ENCODE results near the gene CLDN25. TPM values are rescaled to one million over a fixed set of nuclear protein-coding genes. Genes with fewer than 3 reads are reported as not detected.
A peak's percentile ranks its signal among the peaks of the same experiment; 100 is the strongest.
"Not testable (repeated sequence)": the region's sequence is repeated elsewhere in the genome, so short reads cannot be mapped to it uniquely, and the experiment has no call there.

CLDN25 gene
- total RNA-seq, 3 donors from 2014 or later = not detected

DNA sequence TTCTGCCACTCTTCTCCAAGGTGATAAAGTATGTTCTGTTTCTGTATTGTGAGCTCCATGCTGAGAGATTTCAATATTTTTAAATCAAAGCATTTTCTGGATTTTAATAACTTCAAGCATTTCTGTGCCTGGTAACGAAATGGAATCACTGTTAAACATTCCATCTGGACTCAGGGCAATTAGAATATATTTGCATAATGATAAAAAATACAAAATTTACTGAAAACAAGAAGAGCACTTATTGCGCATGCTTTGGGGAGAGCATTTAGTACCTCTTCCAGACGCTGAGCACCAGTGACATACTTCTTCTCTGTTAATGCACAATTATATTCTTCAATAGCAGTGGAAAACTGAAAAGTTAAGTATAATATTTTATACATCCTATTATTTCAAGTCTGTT lies 19.4 kb upstream of the CLDN25 start:
- TF ChIP-seq, protein P1, sequence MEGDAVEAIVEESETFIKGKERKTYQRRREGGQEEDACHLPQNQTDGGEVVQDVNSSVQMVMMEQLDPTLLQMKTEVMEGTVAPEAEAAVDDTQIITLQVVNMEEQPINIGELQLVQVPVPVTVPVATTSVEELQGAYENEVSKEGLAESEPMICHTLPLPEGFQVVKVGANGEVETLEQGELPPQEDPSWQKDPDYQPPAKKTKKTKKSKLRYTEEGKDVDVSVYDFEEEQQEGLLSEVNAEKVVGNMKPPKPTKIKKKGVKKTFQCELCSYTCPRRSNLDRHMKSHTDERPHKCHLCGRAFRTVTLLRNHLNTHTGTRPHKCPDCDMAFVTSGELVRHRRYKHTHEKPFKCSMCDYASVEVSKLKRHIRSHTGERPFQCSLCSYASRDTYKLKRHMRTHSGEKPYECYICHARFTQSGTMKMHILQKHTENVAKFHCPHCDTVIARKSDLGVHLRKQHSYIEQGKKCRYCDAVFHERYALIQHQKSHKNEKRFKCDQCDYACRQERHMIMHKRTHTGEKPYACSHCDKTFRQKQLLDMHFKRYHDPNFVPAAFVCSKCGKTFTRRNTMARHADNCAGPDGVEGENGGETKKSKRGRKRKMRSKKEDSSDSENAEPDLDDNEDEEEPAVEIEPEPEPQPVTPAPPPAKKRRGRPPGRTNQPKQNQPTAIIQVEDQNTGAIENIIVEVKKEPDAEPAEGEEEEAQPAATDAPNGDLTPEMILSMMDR (IDR thresholded peaks at IDR 0.05) = no peak
- intact Hi-C loops (cut with DNase I, micrococcal nuclease) = no loop called here
- DNase-seq (no peak), ATAC-seq (no peak)
- no peak overlapping the region for H3K4me3 ChIP-seq
- H3K4me1 ChIP-seq (ENCODE audit: low read depth) = no peaks in the 10 kb centered on the region
- H3K36me3 ChIP-seq (ENCODE audit: low read depth) = no peaks in the 10 kb centered on the region
- no peaks in the 10 kb centered on the region for H3K9me3 ChIP-seq

DNA sequence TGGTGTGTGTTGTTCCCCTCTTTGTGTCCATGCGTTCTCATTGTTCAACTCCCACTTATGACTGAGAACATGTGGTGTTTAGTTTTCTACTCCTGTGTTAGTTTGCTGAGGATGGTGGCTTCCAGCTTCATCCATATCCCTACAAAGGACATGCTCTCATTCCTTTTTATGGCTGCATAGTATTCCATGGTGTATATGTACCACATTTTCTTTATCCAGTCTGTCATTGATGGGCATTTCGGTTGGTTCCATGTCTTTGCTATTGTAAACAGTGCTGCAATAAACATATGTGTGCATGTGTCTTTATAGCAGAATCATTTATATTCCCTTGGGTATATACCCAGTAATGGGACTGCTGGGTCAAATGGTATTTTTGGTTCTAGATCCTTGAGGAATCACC lies 16.6 kb upstream of the CLDN25 start:
- intact Hi-C loops (cut with DNase I, micrococcal nuclease); H3K36me3 ChIP-seq (ENCODE audit: low read depth); ATAC-seq; H3K9me3 ChIP-seq; H3K4me3 ChIP-seq; H3K4me1 ChIP-seq (ENCODE audit: low read depth); DNase-seq: not testable (repeated sequence)

DNA sequence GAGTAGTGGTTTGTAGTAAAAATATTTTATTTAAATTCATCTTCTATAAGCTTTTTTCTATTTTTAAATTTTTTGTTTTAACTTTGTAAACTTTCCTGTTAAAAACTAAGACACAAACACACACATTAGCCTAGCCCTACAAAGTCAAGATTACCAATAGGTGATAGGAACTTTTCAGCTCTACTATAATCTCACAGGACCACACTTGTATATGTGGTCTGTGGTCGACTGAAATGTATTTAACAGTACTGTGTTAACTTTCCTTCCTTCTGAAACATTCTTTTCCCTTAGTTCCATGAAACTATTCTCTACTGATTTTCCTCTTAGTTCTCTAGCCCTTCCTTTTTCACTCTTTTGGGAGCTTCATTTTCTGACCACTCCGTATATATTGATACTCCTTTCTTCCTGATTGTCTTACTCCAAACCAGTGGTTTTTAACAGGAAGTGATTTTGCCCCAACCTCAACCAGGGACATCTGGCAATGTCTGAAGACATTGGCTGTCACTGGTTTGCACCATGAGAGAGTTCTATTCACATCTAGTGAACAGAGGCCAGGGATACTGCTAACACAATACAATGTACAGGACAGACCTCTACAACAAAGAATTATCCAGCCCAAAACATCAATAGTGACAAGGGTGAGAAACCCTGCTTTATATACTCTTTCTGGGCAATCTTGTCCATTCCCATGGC lies 14.9 kb upstream of the CLDN25 start:
- intact Hi-C loops (cut with DNase I, micrococcal nuclease) = no loop called here
- TF ChIP-seq, protein P1 (IDR thresholded peaks at IDR 0.05) = no peak
- no peaks in the 10 kb centered on the region for H3K36me3 ChIP-seq (ENCODE audit: low read depth)
- no peak for ATAC-seq
- no peaks in the 10 kb centered on the region for H3K4me1 ChIP-seq (ENCODE audit: low read depth)
- no peaks in the 10 kb centered on the region for H3K9me3 ChIP-seq
- no peak for DNase-seq
- no peak overlapping the region for H3K4me3 ChIP-seq

DNA sequence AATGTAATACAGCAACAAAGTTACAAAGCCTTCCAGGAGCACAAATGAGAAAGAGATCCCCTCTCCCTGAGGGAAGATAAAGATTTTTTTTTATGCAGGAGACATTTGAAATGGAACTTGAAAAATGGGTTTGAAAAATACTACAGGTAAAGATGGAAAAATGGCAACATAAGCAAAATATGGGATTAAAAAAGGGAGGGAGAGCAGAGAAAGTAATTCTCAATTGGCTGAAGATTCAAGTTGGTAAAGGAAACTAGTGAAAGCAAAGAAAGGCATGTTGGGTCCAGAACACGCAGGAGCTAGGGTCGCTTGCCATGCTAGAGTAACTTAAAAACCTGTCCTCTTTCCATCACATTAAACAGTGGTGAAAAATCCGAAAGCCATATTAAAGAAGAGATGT lies 7.6 kb upstream of the CLDN25 start:
- Histone ChIP-seq H3K4me1 (ENCODE audit: low read depth) (peaks cover 11% of the 10 kb centered on the region), H3K9me3 (no peaks in the 10 kb centered on the region), H3K36me3 (ENCODE audit: low read depth) (peaks cover 5% of the 10 kb centered on the region), H3K4me3 (no peak overlapping the region)
- no peak for DNase-seq
- intact Hi-C loops (cut with DNase I, micrococcal nuclease) = no loop called here
- TF ChIP-seq, protein P1 (IDR thresholded peaks at IDR 0.05) = no peak
- ATAC-seq = no peak

DNA sequence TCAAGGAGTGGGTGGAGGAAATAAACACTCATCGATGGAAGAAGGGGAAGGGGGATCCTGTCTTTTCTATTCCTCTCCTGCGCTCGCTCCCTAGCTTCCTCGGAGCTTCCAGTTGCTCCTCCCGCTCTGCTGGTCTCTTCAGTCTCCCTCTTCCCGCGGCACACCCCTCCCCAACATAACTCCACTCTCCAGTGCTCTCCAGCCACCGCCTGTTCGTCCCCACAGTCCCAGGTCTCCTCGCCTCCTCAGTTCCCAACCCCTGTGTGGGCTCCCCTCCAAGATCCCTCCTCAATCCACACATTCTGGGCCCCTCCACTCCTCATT lies 6.5 kb upstream of the CLDN25 start:
- Histone ChIP-seq H3K4me3 (peak overlapping the region; percentile 59), H3K9me3 (no peaks in the 10 kb centered on the region), H3K36me3 (ENCODE audit: low read depth) (peaks cover 5% of the 10 kb centered on the region), H3K4me1 (ENCODE audit: low read depth) (peaks cover 11% of the 10 kb centered on the region)
- intact Hi-C loops (cut with DNase I, micrococcal nuclease) = no loop called here
- TF ChIP-seq, protein P1 (IDR thresholded peaks at IDR 0.05) = no peak
- ATAC-seq = peak; percentile 55
- DNase-seq = peak in 2 of 3 donors; percentile 36 to 62

DNA sequence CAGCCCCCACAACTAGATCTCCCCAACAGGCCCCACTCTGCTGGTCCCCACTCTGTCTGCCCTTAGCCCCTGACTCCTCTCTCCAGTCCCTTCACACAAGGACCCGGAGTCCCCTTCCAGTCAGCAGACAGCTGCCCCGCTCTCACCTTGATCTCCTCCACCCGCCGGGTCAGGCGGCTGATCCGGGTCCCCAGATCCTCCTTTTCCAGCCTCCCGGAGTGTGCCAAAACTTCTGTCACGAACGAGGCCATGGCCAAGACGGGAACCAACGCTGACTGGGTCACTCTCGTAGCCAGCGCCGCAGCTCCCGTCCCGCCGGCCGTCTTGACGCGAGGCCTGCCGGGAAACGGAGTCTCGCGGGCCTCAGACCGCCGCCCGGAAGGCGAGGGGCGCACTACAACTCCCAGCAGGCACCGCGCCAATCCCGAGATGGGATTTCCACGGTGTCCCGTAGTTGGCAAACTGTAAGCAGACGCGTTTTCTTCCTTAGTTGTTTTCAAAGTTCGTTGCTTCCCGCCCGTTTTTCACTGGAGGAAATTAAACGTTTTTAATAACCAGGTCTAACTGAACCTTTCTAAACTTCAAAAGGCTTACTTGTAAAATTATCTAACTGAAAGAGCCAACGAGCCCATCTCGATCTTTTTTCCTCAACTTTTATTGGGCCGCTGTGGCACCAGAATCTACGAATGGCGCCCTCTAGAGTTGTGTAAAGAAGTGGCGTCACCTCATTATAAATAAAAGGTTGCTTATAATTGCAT lies 6.0 kb upstream of the CLDN25 start, which contains the start of gene ZW10:
TSS of gene ZW10 (minus strand) at position 277 of the 758 bp plus-strand sequence. CDS start at position 251, 26 bp downstream.
- TF ChIP-seq, protein P1 (IDR thresholded peaks at IDR 0.05) = peak; percentile 42
- intact Hi-C loops (cut with DNase I, micrococcal nuclease) = no loop called here

More for the DNA sequence above, 6.0 kb upstream of the CLDN25 start, which contains the start of gene ZW10:
- ATAC-seq = peak; percentile 99
- Histone ChIP-seq H3K4me3 (peak within 1 kb of the TSS; percentile 59), H3K4me1 (ENCODE audit: low read depth) (peaks cover 11% of the 10 kb centered on the region), H3K9me3 (no peaks in the 10 kb centered on the region), H3K36me3 (ENCODE audit: low read depth) (peaks cover 5% of the 10 kb centered on the region)
- peak; percentile 97 to 98 (median 98) for DNase-seq

Measured in mucosa of descending colon (tissue), 3 donors.